Adrenal gland (tissue), 12 donors: ENCODE measurements around the gene ENDOD1. TPM values are rescaled to one million over a fixed set of nuclear protein-coding genes. Genes with fewer than 3 reads are reported as not detected.

Source experiments
- DNase-seq, 7 donors: peaks; one replicate each; pipeline ENCODE4 v3.0.0-alpha.2; 2019 to 2020
- H3K27ac ChIP-seq, 5 donors: fragments of 200-600 bp; sonication (generic) in 4 of 5; 1 replicate in 3 of 5; 2 replicates in 2 of 5; pipeline versions ENCODE4 v1.5.1 to v1.8.0; 2016 to 2020; ENCODE audit warnings: mild to moderate bottlenecking in 1 of 5
- H3K27me3 ChIP-seq: fragments of 200-600 bp; 2 replicates; pipeline ENCODE4 v1.8.0; 2021
- H3K36me3 ChIP-seq, 2 donors: fragments of 200-600 bp; replicated peaks in 1 of 2; 1 replicate in 1 of 2; 2 replicates in 1 of 2; pipeline versions ENCODE4 v1.5.1 to v1.8.0; 2018 to 2022
- H3K4me1 ChIP-seq, 2 donors: fragments of 200-600 bp; replicated peaks in 1 of 2; 1 replicate in 1 of 2; 2 replicates in 1 of 2; pipeline versions ENCODE4 v1.5.1 to v1.8.0; 2018 to 2021
- H3K4me3 ChIP-seq, 4 donors: fragments of 200-600 bp; sonication (generic) in 3 of 4; one replicate each; pipeline ENCODE4 v1.5.1; 2016 to 2018
- H3K9me3 ChIP-seq, 3 donors: fragments of 200-600 bp; sonication (generic) in 1 of 3; replicated peaks in 1 of 3; 1 replicate in 2 of 3; 2 replicates in 1 of 3; pipeline versions ENCODE4 v1.5.1 to v1.8.0; 2016 to 2021
- POLR2A ChIP-seq, 2 donors: fragments of 450-650 bp; IDR thresholded peaks; one replicate each; pipeline ENCODE4 v1.6.1; 2017; ENCODE audit warnings: antibody characterized with exemption in 2 of 2, mild to moderate bottlenecking in 2 of 2, moderate library complexity in 1 of 2
- WGBS, 4 donors: extraction: QIAGEN DNeasy Blood & Tissue Kit in 2 of 4; methylation state at CpG; one replicate each; pipeline versions ENCODE4 v1.1.5 to v1.1.7; 2013 to 2017; 5-methylcytosine and 5-hydroxymethylcytosine counted together
- intact Hi-C, 2 donors: fragments of 100-400 bp; cut with DNase I; formaldehyde crosslinking; loops; one replicate each; pipeline versions ENCODE4 v1.14.1 to v1.15.0; 2022 to 2023
- polyA plus RNA-seq, 3 donors: library from polyadenylated mRNA; stranded (reverse); fragments of 200-250 nt in 2 of 3; fragments of 350-450 nt in 1 of 3; fragmentation: Illumina TruSeq in 1 of 3; extraction: RNeasy Lipid Tissue Mini Kit (QIAGEN cat#74804) in 1 of 3; gene quantifications; one replicate each; pipeline ENCODE4 v1.2.3, GENCODE V29; 2013 to 2014
- total RNA-seq, 9 donors: library from RNA; depleted of rRNA in 4 of 9; stranded (reverse); fragments of >200 nt in 4 of 9; fragments of 120-200 nt in 1 of 9; fragmentation: NEBNext Ultra II Directional in 1 of 9; extraction: Animal tissue kit (Norgen Biotek cat#: 25700) in 1 of 9; gene quantifications; one replicate each; pipeline versions ENCODE4 v1.1.0 to v1.2.4, GENCODE V29; 2013 to 2023
- TF ChIP-seq, protein P1 (sequence below), 6 experiments: fragments of 450-650 bp in 4 of 6; fragments of 200-600 bp in 2 of 6; sonication (generic) in 1 of 6; IDR thresholded peaks; 1 replicate in 5 of 6; 2 replicates in 1 of 6; pipeline versions ENCODE4 v1.5.1 to v1.8.0; 2016 to 2021; ENCODE audit warnings: antibody characterized with exemption in 6 of 6, mild to moderate bottlenecking in 2 of 6, moderate library complexity in 1 of 6
- donor health status: healthy with polysubstance abuse.
- donor health status: Bipolar disorder and iron deficiency.
- donor health status: DM: yes; HTN: yes; CAD: no.
- donor health status: DM: no; HTN: no; CAD: no.
- donor health status: DM: no; HTN: no; CAD: no.
- donor health status: DM: yes; HTN: yes; CAD: no.

ENDOD1 gene
- total and polyA plus RNA-seq, 12 donors, result 6.1 to 61.6 (median 32.8) TPM

DNA sequence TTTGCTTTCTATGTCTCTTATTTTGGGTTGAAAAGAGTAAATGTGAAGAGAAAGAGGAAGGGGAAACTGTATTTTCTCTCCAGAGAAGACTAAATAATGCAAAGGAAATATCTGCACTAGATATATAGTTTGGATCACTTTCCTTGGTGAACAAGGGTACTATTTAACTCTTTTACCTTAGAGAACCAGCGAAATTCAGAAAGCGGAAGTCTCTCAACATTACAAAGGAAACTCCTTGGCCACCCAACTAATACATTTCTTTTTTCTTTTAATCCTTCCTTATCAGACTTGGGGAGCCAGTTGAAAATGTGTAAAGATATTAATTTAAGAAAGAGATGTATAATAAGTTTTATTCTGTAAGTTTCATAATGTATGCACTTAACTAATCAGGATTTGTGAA lies 77.1 kb downstream of the ENDOD1 start:
- H3K27me3 ChIP-seq, result no peaks in the 10 kb centered on the region
- no peaks in the 10 kb centered on the region for H3K9me3 ChIP-seq
- no peaks in the 10 kb centered on the region for H3K36me3 ChIP-seq
- intact Hi-C loops, result no loop called here
- H3K4me1 ChIP-seq, result no peaks in the 10 kb centered on the region
- no peak overlapping the region for H3K4me3 ChIP-seq
- no peak for DNase-seq
- no peak overlapping the region for H3K27ac ChIP-seq
- 84 to 92% (median 87%) methylated on average over 2 of the region's 2 CpGs for WGBS, 4 donors
- TF ChIP-seq, protein P1, sequence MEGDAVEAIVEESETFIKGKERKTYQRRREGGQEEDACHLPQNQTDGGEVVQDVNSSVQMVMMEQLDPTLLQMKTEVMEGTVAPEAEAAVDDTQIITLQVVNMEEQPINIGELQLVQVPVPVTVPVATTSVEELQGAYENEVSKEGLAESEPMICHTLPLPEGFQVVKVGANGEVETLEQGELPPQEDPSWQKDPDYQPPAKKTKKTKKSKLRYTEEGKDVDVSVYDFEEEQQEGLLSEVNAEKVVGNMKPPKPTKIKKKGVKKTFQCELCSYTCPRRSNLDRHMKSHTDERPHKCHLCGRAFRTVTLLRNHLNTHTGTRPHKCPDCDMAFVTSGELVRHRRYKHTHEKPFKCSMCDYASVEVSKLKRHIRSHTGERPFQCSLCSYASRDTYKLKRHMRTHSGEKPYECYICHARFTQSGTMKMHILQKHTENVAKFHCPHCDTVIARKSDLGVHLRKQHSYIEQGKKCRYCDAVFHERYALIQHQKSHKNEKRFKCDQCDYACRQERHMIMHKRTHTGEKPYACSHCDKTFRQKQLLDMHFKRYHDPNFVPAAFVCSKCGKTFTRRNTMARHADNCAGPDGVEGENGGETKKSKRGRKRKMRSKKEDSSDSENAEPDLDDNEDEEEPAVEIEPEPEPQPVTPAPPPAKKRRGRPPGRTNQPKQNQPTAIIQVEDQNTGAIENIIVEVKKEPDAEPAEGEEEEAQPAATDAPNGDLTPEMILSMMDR (IDR thresholded peaks at IDR 0.05), result no peak
- TF ChIP-seq POLR2A (IDR thresholded peaks at IDR 0.05), result no peak

DNA sequence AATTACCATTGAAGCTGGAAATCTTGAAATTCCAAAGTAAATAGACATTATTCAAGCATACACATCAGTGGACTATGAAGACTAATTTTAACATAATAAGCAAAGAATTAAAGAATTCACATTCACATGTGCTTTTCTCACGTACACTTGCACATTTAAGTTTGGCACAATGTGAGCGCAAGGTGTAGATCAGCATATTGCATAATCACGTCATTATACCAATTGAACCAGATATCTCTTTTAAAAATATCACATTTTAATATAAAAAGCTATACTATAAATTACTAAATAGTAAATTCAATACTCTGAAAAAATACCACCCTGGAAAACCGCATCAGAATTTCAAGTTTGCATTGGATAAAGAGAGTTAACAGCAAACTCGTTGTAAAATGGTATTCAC lies 80.6 kb downstream of the ENDOD1 start:
- no peaks in the 10 kb centered on the region for H3K4me1 ChIP-seq
- WGBS, 4 donors, result 95 to 97% (median 96%) methylated on average over 5 of the region's 5 CpGs
- H3K27me3 ChIP-seq, result no peaks in the 10 kb centered on the region
- no peaks in the 10 kb centered on the region for H3K9me3 ChIP-seq
- peaks cover 0 to 2% of the 10 kb centered on the region in 2 donors for H3K36me3 ChIP-seq
- H3K27ac ChIP-seq, result no peak overlapping the region
- DNase-seq, result no peak
- TF ChIP-seq, protein P1 (IDR thresholded peaks at IDR 0.05), result no peak
- no peak for TF ChIP-seq POLR2A (IDR thresholded peaks at IDR 0.05)
- intact Hi-C loops, result no loop called here
- H3K4me3 ChIP-seq, result no peak overlapping the region

DNA sequence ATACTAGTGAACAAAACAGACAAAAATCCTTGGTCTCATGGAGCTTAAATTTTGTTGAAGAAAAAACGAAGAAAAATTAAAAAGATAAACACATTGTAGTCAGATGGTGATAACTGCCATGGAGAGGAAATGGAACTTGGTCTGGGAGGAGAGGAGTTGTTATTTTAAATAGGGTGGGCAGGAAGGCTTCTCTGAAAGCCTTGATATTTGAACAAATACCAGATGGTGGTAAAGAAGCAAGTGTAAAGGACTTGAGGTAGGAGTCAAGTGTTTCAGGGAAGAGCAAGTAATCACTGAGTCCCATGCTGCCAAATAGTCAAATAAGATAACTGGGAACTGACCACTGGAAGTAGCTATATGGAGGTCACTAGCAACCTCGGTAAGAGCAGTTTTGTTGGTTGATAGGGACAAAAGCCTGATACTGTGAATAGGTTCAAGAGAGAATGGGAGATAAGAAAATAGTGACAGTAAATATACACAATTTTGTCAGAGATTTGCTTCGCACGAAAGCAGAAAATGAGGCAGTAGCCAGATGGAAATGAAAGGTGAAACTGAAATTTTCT lies 86.3 kb downstream of the ENDOD1 start:
- Histone ChIP-seq H3K9me3 (peaks cover 0 to 7% (median 0%) of the 10 kb centered on the region in 3 donors), H3K27ac (no peak overlapping the region), H3K27me3 (no peaks in the 10 kb centered on the region), H3K4me1 (no peaks in the 10 kb centered on the region), H3K36me3 (peaks cover 0 to 30% of the 10 kb centered on the region in 2 donors), H3K4me3 (no peak overlapping the region)
- 81 to 88% (median 84%) methylated on average over 4 of the region's 4 CpGs for WGBS, 4 donors
- TF ChIP-seq, protein P1 (IDR thresholded peaks at IDR 0.05), result no peak
- no peak for TF ChIP-seq POLR2A (IDR thresholded peaks at IDR 0.05)
- DNase-seq, result no peak
- intact Hi-C loops, result no loop called here

Other genes with a start within 250 kb of the ENDOD1 start
- 100 to 1,000 TPM in 1 of 9 donors, 10 to 100 TPM in 8; 21.6 to 127 (median 54.1) TPM for gene CWC15, start 116.3 kb upstream of the ENDOD1 start, total RNA-seq
- 100 to 1,000 TPM in 2 of 3 donors, 10 to 100 TPM in 1; 80.7 to 218 (median 162) TPM for gene CWC15, start 116.3 kb upstream of the ENDOD1 start, polyA plus RNA-seq
- 1 to 10 TPM in 6 of 9 donors, under 1 TPM in 3; 0.84 to 2.4 (median 1.2) TPM for gene KDM4D, start 116.1 kb upstream of the ENDOD1 start, total RNA-seq
- 1 to 10 TPM in 1 of 3 donors, under 1 TPM in 2; 0.40 to 2.0 (median 0.47) TPM for gene KDM4D, start 116.1 kb upstream of the ENDOD1 start, polyA plus RNA-seq
- not detected for gene KDM4E, start 64.6 kb upstream of the ENDOD1 start, total RNA-seq
- not detected for gene KDM4E, start 64.6 kb upstream of the ENDOD1 start, polyA plus RNA-seq
- gene KDM4F, start 40.4 kb upstream of the ENDOD1 start, total RNA-seq, result not detected
- not detected for gene KDM4F, start 40.4 kb upstream of the ENDOD1 start, polyA plus RNA-seq
- 10 to 100 TPM; 20.0 to 60.4 (median 36.4) TPM for gene SRSF8, start 22.9 kb upstream of the ENDOD1 start, total RNA-seq
- 10 to 100 TPM; 44.8 to 58.8 (median 54.1) TPM for gene SRSF8, start 22.9 kb upstream of the ENDOD1 start, polyA plus RNA-seq
- 10 to 100 TPM; 30.1 to 90.0 (median 41.8) TPM for gene SESN3, start 141.4 kb downstream of the ENDOD1 start, total RNA-seq
- gene SESN3, start 141.4 kb downstream of the ENDOD1 start, polyA plus RNA-seq, result 10 to 100 TPM in 1 of 3 donors, 1 to 10 TPM in 2; 5.9 to 14.8 (median 8.3) TPM